ENCODE measurements around the gene ZNF91.
A peak's percentile ranks its signal among the peaks of the same experiment; 100 is the strongest.
"Not testable (repeated sequence)": the region's sequence is repeated elsewhere in the genome, so short reads cannot be mapped to it uniquely, and the experiment has no call there.

The ZNF91 gene

GRCh38 chr19:23395722-23396117 is 449 bp upstream of the ZNF91 start:
- H3K4me1 ChIP-seq (ENCODE audit: control insufficient read depth, insufficient read depth, low read length), result peaks cover 11% of the 10 kb centered on the region
- not testable (repeated sequence) for H3K27ac ChIP-seq (ENCODE audit: low read length); H3K27me3 ChIP-seq (ENCODE audit: control insufficient read depth in 1 of 2, insufficient read depth in 2 of 2, low read length in 2 of 2); H3K9me3 ChIP-seq (ENCODE audit: control insufficient read depth in 2 of 2, low read length in 2 of 2); H3K36me3 ChIP-seq (ENCODE audit: control insufficient read depth in 2 of 2, insufficient read depth in 2 of 2, low read length in 2 of 2)
- peak overlapping the region in 1 of 2 donors; percentile 99 for H3K4me3 ChIP-seq (ENCODE audit: low read length in 2 of 2)
- peak overlapping the region; percentile 13 to 45 for H3K9ac ChIP-seq (ENCODE audit: low read length in 2 of 2)

- peaks cover 11% of the 10 kb centered on the region for H3K4me1 ChIP-seq (ENCODE audit: control insufficient read depth, insufficient read depth, low read length)
- peak overlapping the region; percentile 98 to 99 for H3K4me3 ChIP-seq (ENCODE audit: low read length in 2 of 2)
- H3K36me3 ChIP-seq (ENCODE audit: control insufficient read depth in 2 of 2, insufficient read depth in 2 of 2, low read length in 2 of 2), result no peaks in the 10 kb centered on the region
- H3K27me3 ChIP-seq (ENCODE audit: control insufficient read depth in 1 of 2, insufficient read depth in 2 of 2, low read length in 2 of 2), result no peaks in the 10 kb centered on the region
- H3K9me3 ChIP-seq (ENCODE audit: control insufficient read depth in 2 of 2, low read length in 2 of 2), result no peaks in the 10 kb centered on the region
- H3K9ac ChIP-seq (ENCODE audit: low read length in 2 of 2), result peak overlapping the region; percentile 99 to 100
- peak overlapping the region; percentile 96 for H3K27ac ChIP-seq (ENCODE audit: low read length)
Measured at GRCh38 chr19:23394511-23394910, 760 bp downstream of the ZNF91 start.

DNA sequence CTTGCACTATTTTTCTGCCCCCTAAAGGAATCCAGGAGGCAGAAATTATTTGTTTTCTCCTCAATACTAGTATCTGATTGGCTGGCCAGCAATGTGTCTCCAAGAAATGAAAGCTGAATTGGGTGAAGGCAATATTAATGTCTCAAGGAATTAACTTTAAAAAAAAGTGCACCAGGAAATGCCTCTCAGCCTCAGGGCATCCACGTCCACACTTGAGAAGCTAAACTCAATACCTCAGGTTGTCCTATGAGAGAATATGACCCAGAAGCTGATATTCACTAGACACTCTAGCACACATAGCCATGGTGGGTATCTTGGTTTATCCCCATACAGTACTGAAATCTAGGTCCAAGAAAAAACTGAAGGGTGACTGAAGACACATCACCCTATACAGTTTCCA is 2.1 kb downstream of the ZNF91 start:
- no peaks in the 10 kb centered on the region for H3K27me3 ChIP-seq (ENCODE audit: control insufficient read depth in 1 of 2, insufficient read depth in 2 of 2, low read length in 2 of 2)
- H3K9ac ChIP-seq (ENCODE audit: low read length in 2 of 2), result peak overlapping the region in 1 of 2 donors; percentile 15
- no peak overlapping the region for H3K27ac ChIP-seq (ENCODE audit: low read length)
- no peaks in the 10 kb centered on the region for H3K9me3 ChIP-seq (ENCODE audit: control insufficient read depth in 2 of 2, low read length in 2 of 2)
- peak overlapping the region in 1 of 2 donors; percentile 35 for H3K4me3 ChIP-seq (ENCODE audit: low read length in 2 of 2)
- H3K4me1 ChIP-seq (ENCODE audit: control insufficient read depth, insufficient read depth, low read length), result peaks cover 15% of the 10 kb centered on the region
- no peaks in the 10 kb centered on the region for H3K36me3 ChIP-seq (ENCODE audit: control insufficient read depth in 2 of 2, insufficient read depth in 2 of 2, low read length in 2 of 2)

DNA sequence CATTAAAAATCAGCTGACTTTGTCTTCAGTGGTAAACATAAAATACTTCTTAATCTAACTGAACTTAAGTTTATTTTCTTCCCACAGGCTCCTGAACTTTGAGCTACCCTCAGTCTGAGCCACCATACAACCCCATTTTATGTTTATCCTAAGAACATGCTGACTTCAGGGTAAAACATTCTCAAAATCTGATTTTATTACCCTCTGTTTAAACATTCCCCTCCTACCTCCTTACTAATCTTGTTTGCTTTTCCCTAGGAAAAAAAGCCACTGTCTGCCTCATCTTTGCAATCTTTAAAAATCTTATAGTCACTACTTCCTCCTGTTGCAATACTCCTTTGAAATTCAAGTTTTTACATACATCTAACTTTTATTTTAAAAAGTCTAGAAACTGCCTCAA is 4.0 kb downstream of the ZNF91 start:
- Histone ChIP-seq H3K36me3 (ENCODE audit: control insufficient read depth in 2 of 2, insufficient read depth in 2 of 2, low read length in 2 of 2) (no peaks in the 10 kb centered on the region), H3K9ac (ENCODE audit: low read length in 2 of 2) (no peak overlapping the region), H3K27me3 (ENCODE audit: control insufficient read depth in 1 of 2, insufficient read depth in 2 of 2, low read length in 2 of 2) (no peaks in the 10 kb centered on the region), H3K9me3 (ENCODE audit: control insufficient read depth in 2 of 2, low read length in 2 of 2) (no peaks in the 10 kb centered on the region), H3K4me3 (ENCODE audit: low read length in 2 of 2) (no peak overlapping the region), H3K4me1 (ENCODE audit: control insufficient read depth, insufficient read depth, low read length) (peaks cover 15% of the 10 kb centered on the region), H3K27ac (ENCODE audit: low read length) (no peak overlapping the region)

GRCh38 chr19:23385404-23385803 is 9.9 kb downstream of the ZNF91 start:
- H3K4me1 ChIP-seq (ENCODE audit: control insufficient read depth, insufficient read depth, low read length), result peaks cover 4% of the 10 kb centered on the region
- H3K9ac ChIP-seq (ENCODE audit: low read length in 2 of 2), result no peak overlapping the region
- peaks cover 10 to 13% of the 10 kb centered on the region in 2 donors for H3K36me3 ChIP-seq (ENCODE audit: control insufficient read depth in 2 of 2, insufficient read depth in 2 of 2, low read length in 2 of 2)
- no peak overlapping the region for H3K4me3 ChIP-seq (ENCODE audit: low read length in 2 of 2)
- H3K27ac ChIP-seq (ENCODE audit: low read length), result no peak overlapping the region
- H3K9me3 ChIP-seq (ENCODE audit: control insufficient read depth in 2 of 2, low read length in 2 of 2), result no peaks in the 10 kb centered on the region
- H3K27me3 ChIP-seq (ENCODE audit: control insufficient read depth in 1 of 2, insufficient read depth in 2 of 2, low read length in 2 of 2), result no peaks in the 10 kb centered on the region

DNA sequence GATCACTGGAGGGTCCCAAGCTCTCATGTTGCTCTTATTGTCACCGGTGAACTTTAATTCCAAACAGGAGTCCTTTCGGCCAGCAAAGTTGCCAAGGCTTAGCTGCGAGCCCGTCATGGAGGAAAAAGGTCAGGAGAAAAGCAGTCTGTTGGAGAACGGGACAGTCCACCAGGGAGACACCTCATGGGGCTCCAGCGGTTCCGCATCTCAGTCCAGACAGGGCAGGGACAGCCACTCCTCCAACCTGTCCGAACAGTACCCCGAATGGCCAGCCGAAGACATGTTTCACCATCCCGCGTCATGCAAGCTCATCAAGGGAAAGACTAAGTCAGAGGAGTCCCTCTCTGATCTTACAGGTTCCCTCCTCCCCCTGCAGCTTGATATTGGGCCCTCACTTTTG is 10.4 kb downstream of the ZNF91 start:
- Histone ChIP-seq H3K4me1 (ENCODE audit: control insufficient read depth, insufficient read depth, low read length) (peaks cover 4% of the 10 kb centered on the region), H3K27me3 (ENCODE audit: control insufficient read depth in 1 of 2, insufficient read depth in 2 of 2, low read length in 2 of 2) (no peaks in the 10 kb centered on the region), H3K9me3 (ENCODE audit: control insufficient read depth in 2 of 2, low read length in 2 of 2) (no peaks in the 10 kb centered on the region), H3K27ac (ENCODE audit: low read length) (no peak overlapping the region), H3K4me3 (ENCODE audit: low read length in 2 of 2) (no peak overlapping the region), H3K36me3 (ENCODE audit: control insufficient read depth in 2 of 2, insufficient read depth in 2 of 2, low read length in 2 of 2) (peaks cover 10 to 13% of the 10 kb centered on the region in 2 donors), H3K9ac (ENCODE audit: low read length in 2 of 2) (no peak overlapping the region)

DNA sequence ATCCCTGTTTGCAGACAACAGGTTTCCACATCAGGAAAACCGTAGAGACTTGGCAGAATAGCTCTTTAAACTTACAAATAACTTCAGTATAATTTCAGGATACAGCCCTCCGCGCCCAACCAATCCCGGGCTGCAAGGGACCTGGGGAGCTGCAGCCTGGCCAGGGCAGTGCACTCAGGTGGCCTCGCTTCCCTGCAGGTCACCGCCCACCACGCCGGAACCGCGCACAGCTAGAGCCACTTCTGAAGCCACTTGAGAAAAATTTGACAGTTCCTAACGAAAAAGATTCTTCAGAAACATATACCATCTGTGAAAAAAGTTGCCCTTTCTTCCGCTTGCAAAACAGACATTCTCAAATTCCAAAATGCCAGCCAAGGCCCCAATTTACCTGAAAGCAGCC is 11.1 kb downstream of the ZNF91 start:
- no peaks in the 10 kb centered on the region for H3K9me3 ChIP-seq (ENCODE audit: control insufficient read depth in 2 of 2, low read length in 2 of 2)
- peaks cover 7% of the 10 kb centered on the region for H3K4me1 ChIP-seq (ENCODE audit: control insufficient read depth, insufficient read depth, low read length)
- H3K9ac ChIP-seq (ENCODE audit: low read length in 2 of 2), result no peak overlapping the region
- H3K27me3 ChIP-seq (ENCODE audit: control insufficient read depth in 1 of 2, insufficient read depth in 2 of 2, low read length in 2 of 2), result no peaks in the 10 kb centered on the region
- no peak overlapping the region for H3K4me3 ChIP-seq (ENCODE audit: low read length in 2 of 2)
- peaks cover 10 to 13% of the 10 kb centered on the region in 2 donors for H3K36me3 ChIP-seq (ENCODE audit: control insufficient read depth in 2 of 2, insufficient read depth in 2 of 2, low read length in 2 of 2)
- no peak overlapping the region for H3K27ac ChIP-seq (ENCODE audit: low read length)

GRCh38 chr19:23382955-23383354 is 12.3 kb downstream of the ZNF91 start:
- H3K4me1 ChIP-seq (ENCODE audit: control insufficient read depth, insufficient read depth, low read length), result peaks cover 3% of the 10 kb centered on the region
- H3K9me3 ChIP-seq (ENCODE audit: control insufficient read depth in 2 of 2, low read length in 2 of 2), result no peaks in the 10 kb centered on the region
- H3K27ac ChIP-seq (ENCODE audit: low read length), result no peak overlapping the region
- H3K4me3 ChIP-seq (ENCODE audit: low read length in 2 of 2), result no peak overlapping the region
- H3K27me3 ChIP-seq (ENCODE audit: control insufficient read depth in 1 of 2, insufficient read depth in 2 of 2, low read length in 2 of 2), result no peaks in the 10 kb centered on the region
- H3K9ac ChIP-seq (ENCODE audit: low read length in 2 of 2), result no peak overlapping the region
- peaks cover 10 to 13% of the 10 kb centered on the region in 2 donors for H3K36me3 ChIP-seq (ENCODE audit: control insufficient read depth in 2 of 2, insufficient read depth in 2 of 2, low read length in 2 of 2)

DNA sequence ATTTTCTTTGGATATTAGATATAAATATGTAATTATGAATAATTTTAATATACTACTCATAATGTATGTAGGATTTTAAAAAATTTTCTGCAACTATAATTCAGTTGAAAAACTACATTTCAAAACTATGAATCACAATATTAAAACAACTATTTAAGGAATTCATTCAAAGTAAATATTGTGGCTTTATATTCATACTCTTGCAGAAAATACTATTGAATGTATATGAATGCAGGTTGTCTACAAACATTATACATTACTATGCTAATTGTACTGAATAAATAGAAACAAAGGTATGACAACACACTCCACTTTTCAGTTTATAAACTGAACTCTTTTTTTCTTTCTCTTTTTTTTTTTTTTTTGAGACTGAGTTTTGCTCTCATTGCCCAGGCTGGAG is 14.2 kb downstream of the ZNF91 start:
- Histone ChIP-seq H3K27me3 (ENCODE audit: control insufficient read depth in 1 of 2, insufficient read depth in 2 of 2, low read length in 2 of 2) (no peaks in the 10 kb centered on the region), H3K36me3 (ENCODE audit: control insufficient read depth in 2 of 2, insufficient read depth in 2 of 2, low read length in 2 of 2) (peaks cover 10 to 13% of the 10 kb centered on the region in 2 donors), H3K4me3 (ENCODE audit: low read length in 2 of 2) (no peak overlapping the region), H3K9ac (ENCODE audit: low read length in 2 of 2) (no peak overlapping the region), H3K27ac (ENCODE audit: low read length) (no peak overlapping the region), H3K4me1 (ENCODE audit: control insufficient read depth, insufficient read depth, low read length) (peaks cover 3% of the 10 kb centered on the region), H3K9me3 (ENCODE audit: control insufficient read depth in 2 of 2, low read length in 2 of 2) (no peaks in the 10 kb centered on the region)

GRCh38 chr19:23379671-23380070 is 15.6 kb downstream of the ZNF91 start:
- H3K36me3 ChIP-seq (ENCODE audit: control insufficient read depth in 2 of 2, insufficient read depth in 2 of 2, low read length in 2 of 2), result peaks cover 10 to 11% of the 10 kb centered on the region in 2 donors
- not testable (repeated sequence) for H3K9ac ChIP-seq (ENCODE audit: low read length in 2 of 2); H3K27me3 ChIP-seq (ENCODE audit: control insufficient read depth in 1 of 2, insufficient read depth in 2 of 2, low read length in 2 of 2); H3K4me1 ChIP-seq (ENCODE audit: control insufficient read depth, insufficient read depth, low read length); H3K27ac ChIP-seq (ENCODE audit: low read length); H3K9me3 ChIP-seq (ENCODE audit: control insufficient read depth in 2 of 2, low read length in 2 of 2)
- H3K4me3 ChIP-seq (ENCODE audit: low read length in 2 of 2), result peak overlapping the region in 1 of 2 donors; percentile 9

DNA sequence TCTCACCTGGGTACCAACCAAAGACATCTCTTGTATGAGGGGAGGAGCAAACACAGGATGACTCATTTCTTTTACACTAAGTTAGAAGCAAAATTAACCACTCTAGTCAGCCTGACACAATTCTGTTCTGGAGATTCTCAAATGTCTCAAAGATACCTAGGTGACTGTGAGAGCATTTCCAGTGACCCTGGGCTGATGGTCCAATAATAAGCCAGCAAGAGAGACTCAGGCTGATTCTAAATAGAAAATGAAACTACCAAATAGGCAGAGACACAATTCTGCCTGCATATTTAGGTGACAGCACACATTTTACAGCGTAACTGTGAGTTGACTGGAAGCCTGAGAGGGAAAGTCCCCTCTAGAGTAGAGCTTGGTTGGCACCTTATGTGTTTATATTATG is 16.3 kb downstream of the ZNF91 start:
- Histone ChIP-seq H3K27ac (ENCODE audit: low read length) (no peak overlapping the region), H3K9me3 (ENCODE audit: control insufficient read depth in 2 of 2, low read length in 2 of 2) (no peaks in the 10 kb centered on the region), H3K27me3 (ENCODE audit: control insufficient read depth in 1 of 2, insufficient read depth in 2 of 2, low read length in 2 of 2) (no peaks in the 10 kb centered on the region), H3K36me3 (ENCODE audit: control insufficient read depth in 2 of 2, insufficient read depth in 2 of 2, low read length in 2 of 2) (peaks cover 5 to 10% of the 10 kb centered on the region in 2 donors), H3K4me3 (ENCODE audit: low read length in 2 of 2) (no peak overlapping the region), H3K9ac (ENCODE audit: low read length in 2 of 2) (no peak overlapping the region), H3K4me1 (ENCODE audit: control insufficient read depth, insufficient read depth, low read length) (peaks cover 3% of the 10 kb centered on the region)
